Measurements from ENCODE around the gene FAM20B.

Gene FAM20B

DNA sequence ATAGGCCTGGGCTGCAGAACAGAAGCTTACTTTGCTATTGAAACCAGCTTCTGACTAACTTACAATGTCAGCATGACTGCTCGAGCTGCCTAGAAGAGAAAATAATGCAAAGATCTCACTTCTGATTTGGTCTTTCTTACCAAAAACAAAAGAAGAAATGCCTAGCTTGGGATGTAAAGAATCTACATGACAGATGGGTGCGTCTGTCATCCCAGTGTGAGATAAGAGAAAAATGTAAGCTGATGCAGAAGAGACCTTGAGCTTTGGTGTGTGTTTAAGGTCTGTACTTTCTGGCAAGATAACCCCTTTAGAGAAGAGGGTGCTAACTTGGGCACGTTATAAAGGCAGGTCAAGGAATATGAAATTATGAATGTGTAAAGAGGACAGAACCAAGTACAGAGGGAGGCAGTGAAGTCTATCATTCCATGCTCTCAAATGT lies 3.6 kb downstream of the FAM20B start:
- TF ChIP-seq, protein P1, sequence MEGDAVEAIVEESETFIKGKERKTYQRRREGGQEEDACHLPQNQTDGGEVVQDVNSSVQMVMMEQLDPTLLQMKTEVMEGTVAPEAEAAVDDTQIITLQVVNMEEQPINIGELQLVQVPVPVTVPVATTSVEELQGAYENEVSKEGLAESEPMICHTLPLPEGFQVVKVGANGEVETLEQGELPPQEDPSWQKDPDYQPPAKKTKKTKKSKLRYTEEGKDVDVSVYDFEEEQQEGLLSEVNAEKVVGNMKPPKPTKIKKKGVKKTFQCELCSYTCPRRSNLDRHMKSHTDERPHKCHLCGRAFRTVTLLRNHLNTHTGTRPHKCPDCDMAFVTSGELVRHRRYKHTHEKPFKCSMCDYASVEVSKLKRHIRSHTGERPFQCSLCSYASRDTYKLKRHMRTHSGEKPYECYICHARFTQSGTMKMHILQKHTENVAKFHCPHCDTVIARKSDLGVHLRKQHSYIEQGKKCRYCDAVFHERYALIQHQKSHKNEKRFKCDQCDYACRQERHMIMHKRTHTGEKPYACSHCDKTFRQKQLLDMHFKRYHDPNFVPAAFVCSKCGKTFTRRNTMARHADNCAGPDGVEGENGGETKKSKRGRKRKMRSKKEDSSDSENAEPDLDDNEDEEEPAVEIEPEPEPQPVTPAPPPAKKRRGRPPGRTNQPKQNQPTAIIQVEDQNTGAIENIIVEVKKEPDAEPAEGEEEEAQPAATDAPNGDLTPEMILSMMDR (IDR thresholded peaks at IDR 0.05): no peak
- no peaks in the 10 kb centered on the region for H3K27me3 Mint-ChIP-seq (ENCODE audit: low read depth, poor library complexity)
- no peak for DNase-seq
- H3K36me3 Mint-ChIP-seq (ENCODE audit: low read depth): no peaks in the 10 kb centered on the region
- H3K4me3 Mint-ChIP-seq: no peak overlapping the region
- H3K27ac Mint-ChIP-seq: no peak overlapping the region
- no peaks in the 10 kb centered on the region for H3K9me3 Mint-ChIP-seq
- peaks cover 55% of the 10 kb centered on the region for H3K4me1 Mint-ChIP-seq

DNA sequence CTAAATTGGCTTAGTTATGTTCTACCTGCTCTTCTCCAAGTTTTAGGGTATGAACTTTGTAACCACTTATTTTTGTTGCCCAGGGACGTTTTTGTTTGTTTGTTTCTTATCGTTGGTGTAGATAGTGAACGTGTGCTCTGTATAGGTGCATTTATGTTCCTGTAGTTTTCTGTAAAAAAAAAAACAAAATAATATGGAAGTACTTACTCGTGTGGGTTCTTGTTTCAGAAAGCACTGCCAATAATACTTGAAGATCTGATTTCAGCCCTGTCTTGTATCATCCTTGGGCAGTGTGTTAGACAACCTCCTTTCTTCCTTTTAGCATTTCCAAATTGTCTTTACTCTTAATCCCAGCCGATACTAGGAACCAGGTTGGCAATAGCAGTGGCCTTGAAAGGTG lies 4.4 kb downstream of the FAM20B start:
- Mint-ChIP-seq H3K36me3 (ENCODE audit: low read depth) (no peaks in the 10 kb centered on the region), H3K27me3 (ENCODE audit: low read depth, poor library complexity) (no peaks in the 10 kb centered on the region), H3K4me3 (no peak overlapping the region), H3K27ac (no peak overlapping the region), H3K9me3 (no peaks in the 10 kb centered on the region), H3K4me1 (peaks cover 55% of the 10 kb centered on the region)
- DNase-seq: no peak
- TF ChIP-seq, protein P1 (IDR thresholded peaks at IDR 0.05): no peak

DNA sequence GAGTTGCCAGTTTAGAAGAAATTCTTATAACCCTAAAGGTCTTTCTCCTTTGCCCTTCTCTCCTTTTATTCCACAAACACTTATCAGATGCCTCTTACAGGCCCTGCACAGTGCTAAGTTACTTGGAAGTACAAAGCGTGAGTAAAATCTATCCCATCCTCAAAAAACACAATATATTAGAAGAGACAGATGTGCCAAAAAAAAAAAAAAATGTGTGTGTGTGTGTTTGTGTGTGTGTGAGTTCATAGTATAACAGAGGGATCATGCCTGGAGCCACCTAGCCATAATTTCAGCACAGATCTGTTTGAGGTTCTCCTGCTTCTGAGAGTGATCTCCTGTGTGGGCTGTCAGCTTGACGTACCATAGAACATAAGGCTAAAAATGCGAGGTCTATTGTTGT lies 5.0 kb downstream of the FAM20B start:
- Mint-ChIP-seq H3K4me1 (peaks cover 52% of the 10 kb centered on the region), H3K36me3 (ENCODE audit: low read depth) (no peaks in the 10 kb centered on the region), H3K27ac (no peak overlapping the region), H3K4me3 (no peak overlapping the region), H3K9me3 (no peaks in the 10 kb centered on the region), H3K27me3 (ENCODE audit: low read depth, poor library complexity) (no peaks in the 10 kb centered on the region)
- DNase-seq: no peak
- TF ChIP-seq, protein P1 (IDR thresholded peaks at IDR 0.05): no peak

DNA sequence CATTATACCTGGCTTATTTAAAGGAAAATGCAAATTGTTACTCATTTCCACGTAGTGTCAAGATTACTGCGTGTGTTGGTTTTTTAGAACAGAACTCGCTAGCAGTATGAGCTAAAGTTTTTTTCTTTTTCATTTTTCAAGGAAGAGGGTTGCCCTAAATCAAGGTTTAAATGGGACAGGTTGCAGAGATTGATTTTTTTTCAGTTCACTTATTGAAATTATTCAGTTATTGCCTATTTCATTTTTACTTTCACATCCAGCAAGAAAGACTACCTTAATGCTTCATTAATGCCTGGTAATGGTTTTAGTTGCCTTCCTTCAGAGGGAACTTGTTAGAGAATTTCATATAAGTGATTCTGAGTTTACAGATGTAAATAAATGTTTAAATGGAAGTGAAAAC lies 5.6 kb downstream of the FAM20B start:
- Mint-ChIP-seq H3K36me3 (ENCODE audit: low read depth) (no peaks in the 10 kb centered on the region), H3K9me3 (no peaks in the 10 kb centered on the region), H3K27me3 (ENCODE audit: low read depth, poor library complexity) (no peaks in the 10 kb centered on the region), H3K4me3 (no peak overlapping the region), H3K4me1 (peaks cover 52% of the 10 kb centered on the region), H3K27ac (no peak overlapping the region)
- no peak for DNase-seq
- TF ChIP-seq, protein P1 (IDR thresholded peaks at IDR 0.05): no peak

DNA sequence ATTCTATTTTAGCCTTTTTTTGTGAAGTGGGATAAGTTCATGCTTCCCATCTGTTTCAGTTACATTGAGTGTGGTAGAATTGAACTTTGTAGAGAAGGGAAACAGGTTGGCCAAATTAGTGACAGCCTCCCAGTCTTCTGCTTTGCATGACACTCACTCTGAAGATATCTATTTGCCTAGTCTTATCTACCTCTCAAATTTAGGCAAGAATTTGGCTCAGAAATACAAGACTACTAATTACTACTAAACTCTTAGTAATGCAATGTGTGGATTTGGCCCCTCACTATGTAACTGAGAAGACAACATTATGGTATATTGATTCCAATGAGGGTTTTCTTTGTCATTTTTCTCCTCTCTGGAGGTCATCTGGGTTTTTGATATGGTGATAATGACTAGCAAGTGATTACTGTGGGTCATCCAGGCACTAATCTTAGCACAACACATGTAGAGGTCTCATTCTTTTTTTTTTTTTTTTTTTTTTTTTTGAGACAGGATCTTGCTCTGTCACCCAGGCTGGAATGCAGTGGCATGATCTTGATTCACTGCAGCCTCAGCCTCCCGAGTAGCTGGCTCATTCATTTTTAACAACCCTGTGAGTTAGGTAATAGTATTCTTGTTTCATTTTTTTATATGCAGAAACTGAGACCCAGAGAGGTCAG lies 6.3 kb downstream of the FAM20B start:
- Mint-ChIP-seq H3K27me3 (ENCODE audit: low read depth, poor library complexity) (no peaks in the 10 kb centered on the region), H3K4me1 (peaks cover 46% of the 10 kb centered on the region), H3K27ac (no peak overlapping the region), H3K4me3 (no peak overlapping the region), H3K9me3 (no peaks in the 10 kb centered on the region), H3K36me3 (ENCODE audit: low read depth) (peaks cover 6% of the 10 kb centered on the region)
- no peak for DNase-seq
- TF ChIP-seq, protein P1 (IDR thresholded peaks at IDR 0.05): no peak

DNA sequence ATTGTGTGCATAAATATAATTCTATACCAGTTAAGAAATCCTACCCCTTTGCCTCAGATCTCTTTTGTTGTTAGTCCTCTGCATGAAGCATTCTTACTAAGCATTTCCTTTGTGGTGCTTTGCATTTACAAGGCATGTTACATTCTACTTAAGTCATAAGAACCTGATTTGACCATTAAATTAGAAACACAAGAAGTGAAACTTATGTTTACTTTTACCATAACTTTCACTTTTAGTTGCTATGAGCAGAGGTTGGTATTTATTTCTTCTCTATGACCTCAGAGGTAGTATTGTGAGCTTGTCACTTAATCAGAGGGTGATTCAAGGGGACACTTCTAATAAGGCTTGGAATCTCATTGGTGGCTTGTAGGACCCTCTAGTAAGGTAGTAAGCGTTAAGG lies 9.0 kb downstream of the FAM20B start:
- H3K4me1 Mint-ChIP-seq: peaks cover 29% of the 10 kb centered on the region
- H3K27me3 Mint-ChIP-seq (ENCODE audit: low read depth, poor library complexity): no peaks in the 10 kb centered on the region
- no peak overlapping the region for H3K27ac Mint-ChIP-seq
- DNase-seq: no peak
- H3K36me3 Mint-ChIP-seq (ENCODE audit: low read depth): peaks cover 17% of the 10 kb centered on the region
- H3K4me3 Mint-ChIP-seq: no peak overlapping the region
- peaks cover 11% of the 10 kb centered on the region for H3K9me3 Mint-ChIP-seq
- TF ChIP-seq, protein P1 (IDR thresholded peaks at IDR 0.05): no peak
